ENCODE data around the gene ALS2.

The ALS2 gene

GRCh38 chr2:201746551-201746950, 34.2 kb downstream of the ALS2 start:
- Histone ChIP-seq H3K18ac (ENCODE audit: low read depth in 1 of 2, low read length in 2 of 2) (no peak overlapping the region), H3K9ac (ENCODE audit: low read length) (no peak overlapping the region), H3K14ac (ENCODE audit: low read length in 2 of 2) (no peak overlapping the region), H3K4me1 (ENCODE audit: control insufficient read depth, insufficient read depth, low read depth, low read length) (no peaks in the 10 kb centered on the region), H3K4me2 (ENCODE audit: low read length, poor library complexity, severe bottlenecking) (no peak overlapping the region), H3K4ac (ENCODE audit: low read depth in 1 of 2, low read length in 2 of 2) (no peak overlapping the region), H2BK5ac (ENCODE audit: low read depth, low read length, poor library complexity, severe bottlenecking) (no peak overlapping the region), H3K23ac (ENCODE audit: low read length in 2 of 2) (no peak overlapping the region), H3K9me3 (ENCODE audit: control insufficient read depth, low read length) (no peaks in the 10 kb centered on the region), H3K27me3 (ENCODE audit: control insufficient read depth in 1 of 2, insufficient read depth in 1 of 2, low read length in 2 of 2) (no peaks in the 10 kb centered on the region), H2BK12ac (ENCODE audit: low read length in 2 of 2) (no peak overlapping the region), H2BK15ac (ENCODE audit: low read depth, poor library complexity, severe bottlenecking) (no peak overlapping the region), H4K91ac (ENCODE audit: low read length) (no peak overlapping the region), H2BK120ac (ENCODE audit: low read depth, low read length) (no peak overlapping the region), H3K79me1 (replicated peaks; ENCODE audit: low read length, poor library complexity, severe bottlenecking) (peaks cover 13% of the 10 kb centered on the region), H3K36me3 (ENCODE audit: control insufficient read depth in 1 of 2, insufficient read depth in 2 of 2, low read depth in 1 of 2, low read length in 2 of 2) (peaks cover 13 to 81% of the 10 kb centered on the region in 2 experiments), H3K27ac (ENCODE audit: low read length, poor library complexity, severe bottlenecking) (no peak overlapping the region), H2AK5ac (ENCODE audit: low read length, severe bottlenecking) (no peak overlapping the region), H4K8ac (ENCODE audit: low read length) (no peak overlapping the region), H3K4me3 (ENCODE audit: insufficient read depth in 1 of 2, low read depth in 1 of 2, low read length in 2 of 2) (no peak overlapping the region), H2AFZ (ENCODE audit: low read depth, low read length) (no peak overlapping the region)
- no peak for DNase-seq
- 75% methylated on average over 5 of the region's 6 CpGs for WGBS

DNA sequence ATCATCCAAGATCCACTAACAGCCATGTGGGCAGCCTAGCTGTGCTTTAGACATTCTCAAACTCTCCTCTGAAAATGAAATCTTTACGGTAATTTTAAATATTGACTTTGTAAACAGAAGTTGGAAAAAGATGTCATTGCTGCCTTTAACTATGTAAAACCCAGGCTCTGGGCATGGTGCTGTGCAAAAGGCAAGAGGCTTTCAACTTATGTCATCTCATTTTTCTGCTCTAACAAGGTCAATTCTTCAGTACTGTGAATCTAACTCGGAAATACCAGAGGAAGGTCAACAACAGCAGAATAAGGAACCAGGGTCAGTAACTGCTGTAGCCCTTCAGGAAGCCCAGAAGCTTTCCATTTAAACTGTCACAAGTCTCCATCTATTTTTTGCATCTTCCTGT, 45.2 kb downstream of the ALS2 start:
- no peak overlapping the region for H2BK5ac ChIP-seq (ENCODE audit: low read depth, low read length, poor library complexity, severe bottlenecking)
- H3K14ac ChIP-seq (ENCODE audit: low read length in 2 of 2) = no peak overlapping the region
- H3K23ac ChIP-seq (ENCODE audit: low read length in 2 of 2) = no peak overlapping the region
- 98% methylated on average over 1 of the region's 2 CpGs for WGBS
- no peak overlapping the region for H2AK5ac ChIP-seq (ENCODE audit: low read length, severe bottlenecking)
- peaks cover 3% of the 10 kb centered on the region for H3K4me1 ChIP-seq (ENCODE audit: control insufficient read depth, insufficient read depth, low read depth, low read length)
- H2BK15ac ChIP-seq (ENCODE audit: low read depth, poor library complexity, severe bottlenecking) = no peak overlapping the region
- peaks cover 37% of the 10 kb centered on the region for H3K9me3 ChIP-seq (ENCODE audit: control insufficient read depth, low read length)
- H4K8ac ChIP-seq (ENCODE audit: low read length) = no peak overlapping the region
- no peaks in the 10 kb centered on the region for H3K27me3 ChIP-seq (ENCODE audit: control insufficient read depth in 1 of 2, insufficient read depth in 1 of 2, low read length in 2 of 2)
- H3K18ac ChIP-seq (ENCODE audit: low read depth in 1 of 2, low read length in 2 of 2) = no peak overlapping the region
- H3K79me1 ChIP-seq (replicated peaks; ENCODE audit: low read length, poor library complexity, severe bottlenecking) = peaks cover 6% of the 10 kb centered on the region
- no peak overlapping the region for H3K4me3 ChIP-seq (ENCODE audit: insufficient read depth in 1 of 2, low read depth in 1 of 2, low read length in 2 of 2)
- H2BK120ac ChIP-seq (ENCODE audit: low read depth, low read length) = no peak overlapping the region
- peaks cover 12 to 88% of the 10 kb centered on the region in 2 experiments for H3K36me3 ChIP-seq (ENCODE audit: control insufficient read depth in 1 of 2, insufficient read depth in 2 of 2, low read depth in 1 of 2, low read length in 2 of 2)
- H3K9ac ChIP-seq (ENCODE audit: low read length) = no peak overlapping the region
- no peak overlapping the region for H3K4ac ChIP-seq (ENCODE audit: low read depth in 1 of 2, low read length in 2 of 2)
- no peak overlapping the region for H3K4me2 ChIP-seq (ENCODE audit: low read length, poor library complexity, severe bottlenecking)
- H3K27ac ChIP-seq (ENCODE audit: low read length, poor library complexity, severe bottlenecking) = no peak overlapping the region
- no peak overlapping the region for H2AFZ ChIP-seq (ENCODE audit: low read depth, low read length)
- DNase-seq = no peak
- H2BK12ac ChIP-seq (ENCODE audit: low read length in 2 of 2) = no peak overlapping the region
- no peak overlapping the region for H4K91ac ChIP-seq (ENCODE audit: low read length)

- no peak overlapping the region for H2BK12ac ChIP-seq (ENCODE audit: low read length in 2 of 2)
- DNase-seq = no peak
- no peak overlapping the region for H3K14ac ChIP-seq (ENCODE audit: low read length in 2 of 2)
- no peak overlapping the region for H2AFZ ChIP-seq (ENCODE audit: low read depth, low read length)
- no peaks in the 10 kb centered on the region for H3K27me3 ChIP-seq (ENCODE audit: control insufficient read depth in 1 of 2, insufficient read depth in 1 of 2, low read length in 2 of 2)
- H3K18ac ChIP-seq (ENCODE audit: low read depth in 1 of 2, low read length in 2 of 2) = no peak overlapping the region
- H3K36me3 ChIP-seq (ENCODE audit: control insufficient read depth in 1 of 2, insufficient read depth in 2 of 2, low read depth in 1 of 2, low read length in 2 of 2) = peaks cover 12 to 92% of the 10 kb centered on the region in 2 experiments
- no peak overlapping the region for H2AK5ac ChIP-seq (ENCODE audit: low read length, severe bottlenecking)
- peaks cover 3% of the 10 kb centered on the region for H3K4me1 ChIP-seq (ENCODE audit: control insufficient read depth, insufficient read depth, low read depth, low read length)
- H3K4me3 ChIP-seq (ENCODE audit: insufficient read depth in 1 of 2, low read depth in 1 of 2, low read length in 2 of 2) = no peak overlapping the region
- WGBS = 100% methylated on average over 3 of the region's 4 CpGs
- H2BK15ac ChIP-seq (ENCODE audit: low read depth, poor library complexity, severe bottlenecking) = no peak overlapping the region
- no peak overlapping the region for H3K9ac ChIP-seq (ENCODE audit: low read length)
- H2BK120ac ChIP-seq (ENCODE audit: low read depth, low read length) = no peak overlapping the region
- H3K79me1 ChIP-seq (replicated peaks; ENCODE audit: low read length, poor library complexity, severe bottlenecking) = peaks cover 6% of the 10 kb centered on the region
- no peak overlapping the region for H4K8ac ChIP-seq (ENCODE audit: low read length)
- H3K9me3 ChIP-seq (ENCODE audit: control insufficient read depth, low read length) = peaks cover 37% of the 10 kb centered on the region
- H4K91ac ChIP-seq (ENCODE audit: low read length) = no peak overlapping the region
- H3K4me2 ChIP-seq (ENCODE audit: low read length, poor library complexity, severe bottlenecking) = no peak overlapping the region
- H3K23ac ChIP-seq (ENCODE audit: low read length in 2 of 2) = no peak overlapping the region
- no peak overlapping the region for H3K27ac ChIP-seq (ENCODE audit: low read length, poor library complexity, severe bottlenecking)
- no peak overlapping the region for H3K4ac ChIP-seq (ENCODE audit: low read depth in 1 of 2, low read length in 2 of 2)
- H2BK5ac ChIP-seq (ENCODE audit: low read depth, low read length, poor library complexity, severe bottlenecking) = no peak overlapping the region
Measured at GRCh38 chr2:201734111-201734510, 46.6 kb downstream of the ALS2 start.

DNA sequence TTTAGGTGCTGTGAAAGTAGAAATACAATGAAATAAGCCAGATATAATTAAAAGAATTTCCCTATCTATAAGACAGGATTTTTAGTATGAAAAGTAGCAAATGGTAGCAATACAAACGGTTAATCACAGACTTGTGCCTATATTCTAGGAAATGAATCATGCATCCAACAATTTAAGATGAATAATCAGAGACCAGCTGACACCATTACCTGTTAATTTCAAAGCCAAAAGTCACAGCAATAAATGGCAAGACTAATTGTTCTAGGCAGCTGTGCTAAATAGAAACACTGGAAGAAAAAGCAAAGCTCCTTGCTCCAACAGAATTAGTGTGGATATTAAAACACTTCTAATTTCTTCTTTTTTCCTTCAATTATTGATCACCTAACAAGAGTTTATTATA, 47.2 kb downstream of the ALS2 start:
- no peak overlapping the region for H4K8ac ChIP-seq (ENCODE audit: low read length)
- no peak overlapping the region for H2AK5ac ChIP-seq (ENCODE audit: low read length, severe bottlenecking)
- H3K27ac ChIP-seq (ENCODE audit: low read length, poor library complexity, severe bottlenecking) = no peak overlapping the region
- no peak overlapping the region for H2BK15ac ChIP-seq (ENCODE audit: low read depth, poor library complexity, severe bottlenecking)
- no peak for DNase-seq
- no peak overlapping the region for H3K14ac ChIP-seq (ENCODE audit: low read length in 2 of 2)
- no peak overlapping the region for H3K18ac ChIP-seq (ENCODE audit: low read depth in 1 of 2, low read length in 2 of 2)
- H2BK5ac ChIP-seq (ENCODE audit: low read depth, low read length, poor library complexity, severe bottlenecking) = no peak overlapping the region
- H2AFZ ChIP-seq (ENCODE audit: low read depth, low read length) = no peak overlapping the region
- H3K27me3 ChIP-seq (ENCODE audit: control insufficient read depth in 1 of 2, insufficient read depth in 1 of 2, low read length in 2 of 2) = no peaks in the 10 kb centered on the region
- no peak overlapping the region for H3K4me2 ChIP-seq (ENCODE audit: low read length, poor library complexity, severe bottlenecking)
- H3K9ac ChIP-seq (ENCODE audit: low read length) = no peak overlapping the region
- H3K4me3 ChIP-seq (ENCODE audit: insufficient read depth in 1 of 2, low read depth in 1 of 2, low read length in 2 of 2) = no peak overlapping the region
- peaks cover 6% of the 10 kb centered on the region for H3K79me1 ChIP-seq (replicated peaks; ENCODE audit: low read length, poor library complexity, severe bottlenecking)
- H2BK12ac ChIP-seq (ENCODE audit: low read length in 2 of 2) = no peak overlapping the region
- peaks cover 33% of the 10 kb centered on the region for H3K9me3 ChIP-seq (ENCODE audit: control insufficient read depth, low read length)
- H3K4ac ChIP-seq (ENCODE audit: low read depth in 1 of 2, low read length in 2 of 2) = no peak overlapping the region
- no peak overlapping the region for H3K23ac ChIP-seq (ENCODE audit: low read length in 2 of 2)
- no peak overlapping the region for H4K91ac ChIP-seq (ENCODE audit: low read length)
- no CpG with 5 or more reads among the region's 1 CpG for WGBS
- H3K4me1 ChIP-seq (ENCODE audit: control insufficient read depth, insufficient read depth, low read depth, low read length) = peaks cover 3% of the 10 kb centered on the region
- peaks cover 9 to 92% of the 10 kb centered on the region in 2 experiments for H3K36me3 ChIP-seq (ENCODE audit: control insufficient read depth in 1 of 2, insufficient read depth in 2 of 2, low read depth in 1 of 2, low read length in 2 of 2)
- no peak overlapping the region for H2BK120ac ChIP-seq (ENCODE audit: low read depth, low read length)

All from mesenchymal stem cell (in vitro differentiated cells and primary cell).